HepG2 (cell line): ENCODE data around the gene CBX5. TPM values are rescaled to one million over a fixed set of nuclear protein-coding genes. Genes with fewer than 3 reads are reported as not detected.

Source experiments
- BATF2 ChIP-seq: sonication (generic); formaldehyde crosslinking; IDR thresholded peaks from 2 replicates; pipeline ENCODE4 v1.8.0; 2022; ENCODE audit warnings: mild to moderate bottlenecking, missing genetic modification reagents, moderate library complexity
- E2F1 ChIP-seq: sonication (generic); formaldehyde crosslinking; IDR thresholded peaks from 2 replicates; pipeline ENCODE4 v1.5.0; 2020; ENCODE audit warnings: missing genetic modification reagents
- GABPB1 ChIP-seq: IDR thresholded peaks from 2 replicates; pipeline ENCODE4 v1.6.1; 2016; ENCODE audit warnings: mild to moderate bottlenecking, missing genetic modification reagents, moderate library complexity, missing compliant biosample characterization
- IRF9 ChIP-seq: sonication (generic); formaldehyde crosslinking; IDR thresholded peaks from 2 replicates; pipeline ENCODE4 v1.8.0; 2022; ENCODE audit warnings: missing genetic modification reagents, mild to moderate bottlenecking, borderline replicate concordance
- MYPOP ChIP-seq: sonication (generic); formaldehyde crosslinking; IDR thresholded peaks from 2 replicates; pipeline ENCODE4 v1.8.1; 2023; ENCODE audit warnings: mild to moderate bottlenecking, moderate library complexity, missing genetic modification reagents
- PATZ1 ChIP-seq: sonication (generic); formaldehyde crosslinking; IDR thresholded peaks from 2 replicates; pipeline ENCODE4 v1.4.0; 2020; ENCODE audit warnings: missing genetic modification reagents
- PRMT3 ChIP-seq: sonication (generic); formaldehyde crosslinking; IDR thresholded peaks from 2 replicates; pipeline ENCODE4 v1.8.1; 2022; ENCODE audit warnings: low read depth, mild to moderate bottlenecking, moderate library complexity, missing genetic modification reagents, borderline replicate concordance
- RNF2 ChIP-seq: fragments of 450-650 bp; conservative IDR thresholded peaks from 2 replicates; pipeline ENCODE4 v1.6.1; 2016; ENCODE audit warnings: low read depth
- SAP130 ChIP-seq: IDR thresholded peaks from 2 replicates; pipeline ENCODE4 v1.6.1; 2016; ENCODE audit warnings: low read depth
- SMC3 ChIP-seq: IDR thresholded peaks from 2 replicates; pipeline ENCODE4 v1.6.1; 2011; ENCODE audit warnings: low read length, improper control_type of control experiment
- STAG1 ChIP-seq: sonication (generic); formaldehyde crosslinking; IDR thresholded peaks from 2 replicates; pipeline ENCODE4 v1.4.0; 2020; ENCODE audit warnings: missing genetic modification reagents
- XRCC5 ChIP-seq: fragments of 200-400 bp; formaldehyde crosslinking; optimal IDR thresholded peaks from 2 replicates; pipeline ENCODE3; 2017; ENCODE audit warnings: mild to moderate bottlenecking, low read length
- ZKSCAN8 ChIP-seq: IDR thresholded peaks from 2 replicates; pipeline ENCODE4 v1.6.1; 2016; ENCODE audit warnings: borderline replicate concordance, missing genetic modification reagents, missing compliant biosample characterization
- ZNF414 ChIP-seq: sonication (generic); formaldehyde crosslinking; IDR thresholded peaks from 2 replicates; pipeline ENCODE4 v1.5.0; 2020; ENCODE audit warnings: missing genetic modification reagents
- ZNF44 ChIP-seq: sonication (generic); formaldehyde crosslinking; IDR thresholded peaks from 2 replicates; pipeline ENCODE4 v1.5.1; 2020; ENCODE audit warnings: mild to moderate bottlenecking, missing genetic modification reagents
- ZNF501 ChIP-seq: sonication (generic); formaldehyde crosslinking; IDR thresholded peaks from 2 replicates; pipeline ENCODE4 v1.5.1; 2020; ENCODE audit warnings: mild to moderate bottlenecking, moderate library complexity, missing genetic modification reagents
- ZNF691 ChIP-seq: sonication (generic); formaldehyde crosslinking; IDR thresholded peaks from 2 replicates; pipeline ENCODE4 v1.4.0; 2020; ENCODE audit warnings: missing genetic modification reagents, low read depth, mild to moderate bottlenecking, borderline replicate concordance
- ZNF747 ChIP-seq: sonication (generic); formaldehyde crosslinking; IDR thresholded peaks from 2 replicates; pipeline ENCODE4 v1.8.1; 2023; ENCODE audit warnings: missing genetic modification reagents, mild to moderate bottlenecking, borderline replicate concordance
- polyA plus RNA-seq, 8 experiments: library from polyadenylated mRNA; depleted of rRNA in 3 of 8; stranded (reverse) in 7 of 8; unstranded in 1 of 8; fragments of >200 nt; fragmentation: Illumina TruSeq in 4 of 8; extraction: Trizol in 4 of 8; gene quantifications; 2 replicates each; pipeline versions ENCODE4 v1.2.1 to v1.2.3, GENCODE V29; 2011 to 2016; ENCODE audit warnings: low read depth in 4 of 8, missing spikeins in 1 of 8, mixed read lengths in 1 of 8; ENCODE audit not compliant: insufficient read depth in 1 of 8
- total RNA-seq, 5 experiments: library from RNA; depleted of rRNA; stranded (reverse); fragments of >200 nt; fragmentation: Illumina TruSeq; extraction: Trizol; gene quantifications; 2 replicates each; pipeline ENCODE4 v1.2.3, GENCODE V29; 2016; ENCODE audit warnings: low read depth in 1 of 5

The CBX5 gene
- total and polyA plus RNA-seq, 2 of the 13 experiments (the other 11 are each of a cell fraction or from before 2014, with no cell fraction given) = 16.0 to 22.2 TPM

- TF ChIP-seq PRMT3 (CRISPR knock-in tag) (no peak), ZNF747 (CRISPR knock-in tag) (0 out of 2 replicates have a peak, but pooled peaks have one; percentile 33), ZKSCAN8 (CRISPR knock-in tag) (peak; percentile 63; the same call in 1 of the 2 replicates), STAG1 (CRISPR knock-in tag) (peak; percentile 74), ZNF501 (CRISPR knock-in tag) (0 out of 2 replicates have a peak, but pooled peaks have one; percentile 39), PATZ1 (CRISPR knock-in tag) (0 out of 2 replicates have a peak, but pooled peaks have one; percentile 32), IRF9 (0 out of 2 replicates have a peak, but pooled peaks have one; percentile 36), ZNF44 (CRISPR knock-in tag) (no peak), ZNF414 (CRISPR knock-in tag) (no peak), XRCC5 (peak; percentile 67), GABPB1 (CRISPR knock-in tag) (peak; percentile 24; the same call in 1 of the 2 replicates), BATF2 (CRISPR knock-in tag) (no peak), E2F1 (CRISPR knock-in tag) (peak; percentile 82), MYPOP (CRISPR knock-in tag) (peak; percentile 61; the same call in 1 of the 2 replicates), RNF2 (peak; percentile 49; the same call in 1 of the 2 replicates), SAP130 (CRISPR knock-in tag) (peak; percentile 43), SMC3 (peak; percentile 42), ZNF691 (CRISPR knock-in tag) (peak; percentile 17; the same call in 1 of the 2 replicates)
These were observed 62.9 kb downstream of the CBX5 start (continued) for GRCh38 chr12:54216797-54217661.
